GM23338 (cell line): ENCODE measurements around the gene LRRC8E.

Experiments used
- CREB1 ChIP-seq: fragments of 250-450 bp; sonication (Bioruptor Pico); IDR thresholded peaks from 2 replicates; pipeline ENCODE4 v1.5.0; 2020; ENCODE audit warnings: low read depth, mild to moderate bottlenecking, moderate library complexity
- CTCF ChIP-seq, 2 experiments: fragments of 200-600 bp in 1 of 2; sonication (generic) in 1 of 2; conservative IDR thresholded peaks; 2 replicates each; pipeline versions ENCODE4 v1.5.1 to v1.6.1; 2016 to 2017; ENCODE audit warnings: antibody characterized with exemption in 2 of 2, low read depth in 2 of 2, mild to moderate bottlenecking in 2 of 2, moderate library complexity in 1 of 2
- EZH2 ChIP-seq: fragments of 200-600 bp; sonication (generic); IDR thresholded peaks from one replicate; pipeline ENCODE4 v1.8.0; 2017; ENCODE audit warnings: antibody characterized with exemption, mild to moderate bottlenecking, low read depth; ENCODE audit not compliant: unreplicated experiment
- EZH2phosphoT487 ChIP-seq: fragments of 200-600 bp; sonication (generic); IDR thresholded peaks from one replicate; pipeline ENCODE4 v1.8.1; 2018; ENCODE audit warnings: antibody characterized with exemption; ENCODE audit not compliant: unreplicated experiment
- POLR2AphosphoS5 ChIP-seq: IDR thresholded peaks from 2 replicates; pipeline ENCODE4 v1.6.1; 2016; ENCODE audit warnings: antibody characterized with exemption, low read depth
- REST ChIP-seq: IDR thresholded peaks from one replicate; pipeline ENCODE4 v1.6.1; 2018; ENCODE audit warnings: antibody characterized with exemption; ENCODE audit not compliant: unreplicated experiment
- STAT1 ChIP-seq: IDR thresholded peaks from one replicate; pipeline ENCODE4 v1.6.1; 2016; ENCODE audit warnings: antibody characterized with exemption; ENCODE audit not compliant: unreplicated experiment
- ZNF331 ChIP-seq: fragments of 250-450 bp; sonication (Bioruptor Pico); IDR thresholded peaks from 2 replicates; pipeline ENCODE4 v1.5.0; 2020; ENCODE audit warnings: low read depth, mild to moderate bottlenecking, moderate library complexity

- TF ChIP-seq STAT1 = no peak
- no peak for TF ChIP-seq EZH2
- no peak for TF ChIP-seq POLR2AphosphoS5
- TF ChIP-seq EZH2phosphoT487 = no peak
- no peak for TF ChIP-seq CREB1
- TF ChIP-seq CTCF (conservative IDR thresholded peaks at IDR 0.05; ENCODE audit: low read depth in 2 of 2) = no peak
- no peak for TF ChIP-seq REST
- TF ChIP-seq ZNF331 = no peak
Observed at GRCh38 chr19:7924241-7924640, 35.9 kb downstream of the LRRC8E start.
